H9 (cell line): ENCODE data around the gene GRIK3. TPM values are rescaled to one million over a fixed set of nuclear protein-coding genes. Genes with fewer than 3 reads are reported as not detected.

Experiments used
- DNase-seq: peaks from one replicate; pipeline ENCODE4 v3.0.0-alpha.2; 2017
- H2AFZ ChIP-seq: one replicate; pipeline ENCODE4 v1.6.1; 2013; ENCODE audit warnings: mild to moderate bottlenecking, low read length, control low read depth, moderate library complexity
- H2AK5ac ChIP-seq: 2 replicates; pipeline ENCODE4 v1.6.1; 2013; ENCODE audit warnings: low read length, control low read depth, mixed read lengths; ENCODE audit not compliant: insufficient read length
- H2BK120ac ChIP-seq: one replicate; pipeline ENCODE4 v1.6.1; 2013; ENCODE audit warnings: low read depth, mild to moderate bottlenecking, low read length, control low read depth, inconsistent platforms; ENCODE audit not compliant: poor library complexity, severe bottlenecking
- H2BK12ac ChIP-seq: 2 replicates; pipeline ENCODE4 v1.6.1; 2013; ENCODE audit warnings: low read length, control low read depth, mixed read lengths, low read depth; ENCODE audit not compliant: insufficient read length
- H2BK15ac ChIP-seq: 2 replicates; pipeline ENCODE4 v1.6.1; 2013; ENCODE audit warnings: low read depth, low read length, control low read depth
- H2BK20ac ChIP-seq: one replicate; pipeline ENCODE4 v1.6.1; 2013; ENCODE audit warnings: low read depth, mild to moderate bottlenecking, low read length, control low read depth, inconsistent platforms; ENCODE audit not compliant: poor library complexity, severe bottlenecking
- H2BK5ac ChIP-seq: 2 replicates; pipeline ENCODE4 v1.6.1; 2013; ENCODE audit warnings: low read length, control low read depth, mixed read lengths; ENCODE audit not compliant: insufficient read length
- H3K14ac ChIP-seq: 2 replicates; pipeline ENCODE4 v1.6.1; 2013; ENCODE audit warnings: low read length, control low read depth; ENCODE audit not compliant: insufficient read depth
- H3K18ac ChIP-seq: 2 replicates; pipeline ENCODE4 v1.6.1; 2013; ENCODE audit warnings: low read depth, mild to moderate bottlenecking, mixed read lengths, low read length, control low read depth; ENCODE audit not compliant: insufficient read length
- H3K23ac ChIP-seq: 2 replicates; pipeline ENCODE4 v1.6.1; 2013; ENCODE audit warnings: low read length, control low read depth, mixed read lengths, low read depth; ENCODE audit not compliant: insufficient read length
- H3K23me2 ChIP-seq: 2 replicates; pipeline ENCODE4 v1.6.1; 2013; ENCODE audit warnings: low read depth, mild to moderate bottlenecking, mixed read lengths, low read length, control low read depth; ENCODE audit not compliant: insufficient read length, poor library complexity, severe bottlenecking
- H3K27ac ChIP-seq: 2 replicates; pipeline ENCODE4 v1.5.1; 2013; ENCODE audit warnings: low read length, control low read depth, mixed read lengths, low read depth; ENCODE audit not compliant: insufficient read length
- H3K27me3 ChIP-seq: 2 replicates; pipeline ENCODE4 v1.6.1; 2013; ENCODE audit warnings: low read length, control low read depth, inconsistent platforms; ENCODE audit not compliant: insufficient read depth
- H3K4ac ChIP-seq: 2 replicates; pipeline ENCODE4 v1.6.1; 2013; ENCODE audit warnings: low read depth, mild to moderate bottlenecking, control low read depth, inconsistent platforms, low read length, moderate library complexity
- H3K4me1 ChIP-seq: 2 replicates; pipeline ENCODE4 v1.6.1; 2013; ENCODE audit warnings: low read length, control low read depth, inconsistent platforms; ENCODE audit not compliant: insufficient read depth
- H3K4me2 ChIP-seq: 2 replicates; pipeline ENCODE4 v1.6.1; 2013; ENCODE audit warnings: low read length, control low read depth, mixed read lengths; ENCODE audit not compliant: insufficient read length, insufficient read depth
- H3K56ac ChIP-seq: 2 replicates; pipeline ENCODE4 v1.6.1; 2013; ENCODE audit warnings: low read depth, mild to moderate bottlenecking, mixed read lengths, low read length, control low read depth; ENCODE audit not compliant: insufficient read length
- H3K79me1 ChIP-seq: 2 replicates; pipeline ENCODE4 v1.6.1; 2013; ENCODE audit warnings: low read depth, mild to moderate bottlenecking, moderate library complexity, low read length, control low read depth, inconsistent platforms; ENCODE audit not compliant: insufficient read depth, poor library complexity, severe bottlenecking
- H3K79me2 ChIP-seq: 2 replicates; pipeline ENCODE4 v1.6.1; 2013; ENCODE audit warnings: low read length, control low read depth, inconsistent platforms; ENCODE audit not compliant: insufficient read depth
- H3K9ac ChIP-seq: 2 replicates; pipeline ENCODE4 v1.6.1; 2013; ENCODE audit warnings: low read length, control low read depth, mixed read lengths; ENCODE audit not compliant: insufficient read length; ENCODE audit errors: extremely low read depth
- H3K9me3 ChIP-seq: one replicate; pipeline ENCODE4 v1.6.1; 2013; ENCODE audit warnings: low read depth, low read length, inconsistent platforms; ENCODE audit not compliant: control insufficient read depth
- H3T11ph ChIP-seq: one replicate; pipeline ENCODE4 v1.6.1; 2013; ENCODE audit warnings: mild to moderate bottlenecking, low read length, control low read depth, inconsistent platforms
- H4K20me1 ChIP-seq: one replicate; pipeline ENCODE4 v1.6.1; 2013; ENCODE audit not compliant: control insufficient read depth, insufficient read length, insufficient read depth
- H4K5ac ChIP-seq: 2 replicates; pipeline ENCODE4 v1.6.1; 2013; ENCODE audit warnings: low read depth, mild to moderate bottlenecking, mixed read lengths, low read length, control low read depth; ENCODE audit not compliant: insufficient read length
- H4K8ac ChIP-seq: replicated peaks from 2 replicates; pipeline ENCODE4 v1.6.1; 2013; ENCODE audit warnings: low read length, control low read depth, mixed read lengths, low read depth; ENCODE audit not compliant: insufficient read length
- H4K91ac ChIP-seq: 2 replicates; pipeline ENCODE4 v1.6.1; 2013; ENCODE audit warnings: low read depth, mild to moderate bottlenecking, moderate library complexity, mixed read lengths, low read length, control low read depth; ENCODE audit not compliant: insufficient read length
- H3K27ac Mint-ChIP-seq, 3 experiments: 2 replicates in 2 of 3; 3 replicates in 1 of 3; pipeline ENCODE4 v1.8.0; 2020 to 2021; ENCODE audit warnings: mixed read lengths in 3 of 3, mild to moderate bottlenecking in 1 of 3, moderate library complexity in 1 of 3
- H3K27me3 Mint-ChIP-seq: 2 replicates; pipeline ENCODE4 v1.8.0; 2021; ENCODE audit warnings: low read depth, mild to moderate bottlenecking, moderate library complexity, mixed read lengths
- H3K36me3 Mint-ChIP-seq, 3 experiments: 2 replicates in 2 of 3; 3 replicates in 1 of 3; pipeline ENCODE4 v1.8.0; 2020 to 2021; ENCODE audit warnings: low read depth in 3 of 3, mixed read lengths in 3 of 3; ENCODE audit not compliant: insufficient read depth in 1 of 3
- H3K4me1 Mint-ChIP-seq, 2 experiments: 2 replicates each; pipeline ENCODE4 v1.8.0; 2020; ENCODE audit warnings: mixed read lengths in 2 of 2
- H3K4me3 Mint-ChIP-seq, 2 experiments: 2 replicates in 1 of 2; 3 replicates in 1 of 2; pipeline ENCODE4 v1.8.0; 2020 to 2021; ENCODE audit warnings: mild to moderate bottlenecking in 2 of 2, mixed read lengths in 2 of 2, moderate library complexity in 1 of 2
- H3K9me3 Mint-ChIP-seq, 2 experiments: 2 replicates in 1 of 2; 3 replicates in 1 of 2; pipeline ENCODE4 v1.8.0; 2020; ENCODE audit warnings: mild to moderate bottlenecking in 2 of 2, mixed read lengths in 2 of 2, moderate library complexity in 1 of 2
- WGBS: extraction: QIAGEN DNeasy Blood & Tissue Kit; methylation state at CpG from one replicate; pipeline ENCODE4 v1.1.7; 2013; ENCODE audit warnings: missing lambda C conversion rate, low lambda C conversion rate, mixed read lengths; ENCODE audit not compliant: insufficient read length; ENCODE audit errors: extremely low coverage; 5-methylcytosine and 5-hydroxymethylcytosine counted together
- total RNA-seq: library from RNA; stranded (reverse); gene quantifications from 2 replicates; pipeline ENCODE4 v1.2.1, GENCODE V29; 2021
- TF ChIP-seq, protein P1 (sequence below): fragments of 200-600 bp; sonication (generic); conservative IDR thresholded peaks from 3 replicates; pipeline ENCODE4 v1.8.0; 2021; ENCODE audit warnings: antibody characterized with exemption, mild to moderate bottlenecking

GRIK3 gene
- total RNA-seq, 1 experiment from 2014 or later, result 1.7 TPM

DNA sequence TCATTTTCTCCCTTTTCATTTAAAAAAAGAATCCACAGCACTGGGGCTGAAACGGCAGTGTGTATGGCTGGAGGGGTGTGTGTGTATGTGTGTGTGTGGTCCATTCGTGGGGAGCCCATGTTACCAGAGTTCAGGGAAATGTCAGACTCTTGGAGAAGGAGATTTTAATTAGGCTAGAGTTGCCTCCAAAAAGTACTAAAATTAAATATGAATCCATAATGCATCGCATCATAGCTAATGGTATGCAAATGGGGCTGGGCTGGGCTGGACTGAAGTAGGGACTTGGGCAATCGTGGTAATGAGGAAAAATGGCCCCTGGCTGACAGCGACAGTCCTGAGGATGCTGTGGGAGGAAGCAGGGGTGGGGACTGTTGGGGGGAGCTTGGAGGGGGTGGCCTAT lies 24.8 kb downstream of the GRIK3 start:
- H3K79me1 ChIP-seq, result no peaks in the 10 kb centered on the region
- no peak for DNase-seq
- no peaks in the 10 kb centered on the region for H3K23me2 ChIP-seq
- no peak overlapping the region for H2BK15ac ChIP-seq
- no peak overlapping the region for H3K9ac ChIP-seq
- H2BK120ac ChIP-seq, result no peak overlapping the region
- Mint-ChIP-seq H3K27ac (no peak overlapping the region), H3K4me3 (no peak overlapping the region), H3K36me3 (no peaks in the 10 kb centered on the region), H3K4me1 (peaks cover 23 to 33% of the 10 kb centered on the region in 2 experiments), H3K27me3 (peaks cover 12% of the 10 kb centered on the region), H3K9me3 (no peaks in the 10 kb centered on the region; a peak in 1 of 5 replicates)
- H2AK5ac ChIP-seq, result no peak overlapping the region
- H4K91ac ChIP-seq, result no peak overlapping the region
- no peak overlapping the region for H3K4ac ChIP-seq
- H3K23ac ChIP-seq, result no peak overlapping the region
- no peak overlapping the region for H4K5ac ChIP-seq
- no peak overlapping the region for H3K4me2 ChIP-seq
- no peak overlapping the region for H3K56ac ChIP-seq
- H4K8ac ChIP-seq, result no peak overlapping the region
- no peak overlapping the region for H3K18ac ChIP-seq
- no peak overlapping the region for H3K14ac ChIP-seq
- H3K27me3 ChIP-seq, result no peaks in the 10 kb centered on the region
- WGBS, result no CpG with 5 or more reads among the region's 5 CpGs
- H2BK12ac ChIP-seq, result no peak overlapping the region
- H3K79me2 ChIP-seq, result no peaks in the 10 kb centered on the region
- no peaks in the 10 kb centered on the region for H3K4me1 ChIP-seq
- no peak overlapping the region for H2AFZ ChIP-seq
- H3T11ph ChIP-seq, result no peak overlapping the region
- no peaks in the 10 kb centered on the region for H4K20me1 ChIP-seq
- no peaks in the 10 kb centered on the region for H3K9me3 ChIP-seq
- no peak overlapping the region for H3K27ac ChIP-seq
- no peak overlapping the region for H2BK20ac ChIP-seq
- TF ChIP-seq, protein P1, sequence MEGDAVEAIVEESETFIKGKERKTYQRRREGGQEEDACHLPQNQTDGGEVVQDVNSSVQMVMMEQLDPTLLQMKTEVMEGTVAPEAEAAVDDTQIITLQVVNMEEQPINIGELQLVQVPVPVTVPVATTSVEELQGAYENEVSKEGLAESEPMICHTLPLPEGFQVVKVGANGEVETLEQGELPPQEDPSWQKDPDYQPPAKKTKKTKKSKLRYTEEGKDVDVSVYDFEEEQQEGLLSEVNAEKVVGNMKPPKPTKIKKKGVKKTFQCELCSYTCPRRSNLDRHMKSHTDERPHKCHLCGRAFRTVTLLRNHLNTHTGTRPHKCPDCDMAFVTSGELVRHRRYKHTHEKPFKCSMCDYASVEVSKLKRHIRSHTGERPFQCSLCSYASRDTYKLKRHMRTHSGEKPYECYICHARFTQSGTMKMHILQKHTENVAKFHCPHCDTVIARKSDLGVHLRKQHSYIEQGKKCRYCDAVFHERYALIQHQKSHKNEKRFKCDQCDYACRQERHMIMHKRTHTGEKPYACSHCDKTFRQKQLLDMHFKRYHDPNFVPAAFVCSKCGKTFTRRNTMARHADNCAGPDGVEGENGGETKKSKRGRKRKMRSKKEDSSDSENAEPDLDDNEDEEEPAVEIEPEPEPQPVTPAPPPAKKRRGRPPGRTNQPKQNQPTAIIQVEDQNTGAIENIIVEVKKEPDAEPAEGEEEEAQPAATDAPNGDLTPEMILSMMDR, result no peak
- no peak overlapping the region for H2BK5ac ChIP-seq
